G401.6 (cell line): ENCODE measurements around the gene ERN1.

ENCODE experiments used
- FAIRE-seq: peaks from 2 replicates; lab custom pipeline; 2012; peaks lifted over from hg19 to GRCh38; lab: Jason Lieb, UNC

The ERN1 gene

DNA sequence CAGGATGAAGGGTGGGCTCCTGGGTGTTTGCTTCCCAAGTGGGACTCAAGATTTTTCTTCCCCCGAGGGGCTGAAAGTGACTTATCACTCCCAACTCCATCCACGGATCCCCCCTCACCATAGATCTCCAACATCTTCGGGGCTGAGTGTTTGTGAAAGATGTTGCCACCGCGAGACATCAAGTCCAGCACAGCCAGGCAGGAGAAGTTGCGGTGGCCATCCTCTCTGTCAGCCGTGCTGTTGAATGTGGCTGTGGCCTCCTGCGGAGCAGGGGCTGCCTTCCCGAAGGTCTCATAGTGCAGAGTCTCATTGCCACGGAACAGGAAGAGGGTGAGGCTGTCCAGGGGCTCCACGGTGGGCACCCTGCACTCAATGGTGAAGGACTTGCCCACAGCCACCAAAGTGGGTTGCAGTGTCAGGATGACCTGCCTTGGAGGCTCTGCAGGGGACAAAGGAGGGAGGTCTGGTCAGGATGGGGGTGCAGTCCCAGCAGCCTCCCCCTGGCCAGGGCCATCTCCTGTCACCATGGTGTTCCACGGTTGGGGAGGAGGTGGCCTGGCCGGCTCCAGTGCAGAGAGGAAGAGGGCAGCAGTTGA is 126.3 kb downstream of the ERN1 start:
- no peak for FAIRE-seq

DNA sequence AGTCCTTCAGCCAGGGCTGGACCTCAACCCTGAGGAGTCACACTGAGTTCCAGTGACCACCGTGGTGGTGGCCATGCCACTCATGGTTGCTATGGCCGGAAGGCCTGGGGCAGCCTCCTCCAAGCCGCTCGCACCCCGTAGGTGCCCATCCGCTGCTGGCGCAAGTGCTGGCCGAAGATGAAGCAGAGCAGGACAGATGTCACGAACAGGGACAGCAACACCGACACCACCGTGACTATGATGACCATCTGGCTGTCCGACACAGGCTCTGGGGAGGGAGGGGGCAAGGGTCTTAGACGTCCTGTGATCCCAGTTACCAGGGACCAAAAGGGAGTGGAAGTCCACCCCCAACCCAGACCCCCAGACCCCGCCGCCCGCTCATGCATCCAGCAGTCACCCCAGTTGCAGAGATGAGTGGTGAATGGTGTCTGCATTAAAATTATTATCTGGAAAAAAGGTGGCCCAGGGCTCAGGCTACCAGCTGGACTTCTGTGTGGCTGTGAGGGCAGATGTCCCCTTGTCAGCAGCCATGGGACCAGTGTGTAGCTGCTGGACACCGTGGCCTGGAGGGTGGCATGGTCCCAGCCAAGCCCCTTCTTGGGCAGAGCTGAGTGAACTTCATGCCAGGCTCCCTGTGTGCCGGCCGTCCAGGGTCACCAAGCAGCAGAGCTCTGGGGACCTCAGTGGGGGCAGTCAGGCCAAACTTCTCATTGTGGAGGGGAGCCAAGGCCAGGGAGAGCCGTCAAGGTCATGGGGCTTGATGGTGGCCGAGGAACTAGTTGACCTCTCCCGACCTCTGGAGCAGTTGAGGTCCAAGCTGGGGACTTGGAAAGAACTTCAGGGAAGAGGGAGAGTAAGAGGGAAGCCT is 127.1 kb downstream of the ERN1 start:
- no peak for FAIRE-seq

DNA sequence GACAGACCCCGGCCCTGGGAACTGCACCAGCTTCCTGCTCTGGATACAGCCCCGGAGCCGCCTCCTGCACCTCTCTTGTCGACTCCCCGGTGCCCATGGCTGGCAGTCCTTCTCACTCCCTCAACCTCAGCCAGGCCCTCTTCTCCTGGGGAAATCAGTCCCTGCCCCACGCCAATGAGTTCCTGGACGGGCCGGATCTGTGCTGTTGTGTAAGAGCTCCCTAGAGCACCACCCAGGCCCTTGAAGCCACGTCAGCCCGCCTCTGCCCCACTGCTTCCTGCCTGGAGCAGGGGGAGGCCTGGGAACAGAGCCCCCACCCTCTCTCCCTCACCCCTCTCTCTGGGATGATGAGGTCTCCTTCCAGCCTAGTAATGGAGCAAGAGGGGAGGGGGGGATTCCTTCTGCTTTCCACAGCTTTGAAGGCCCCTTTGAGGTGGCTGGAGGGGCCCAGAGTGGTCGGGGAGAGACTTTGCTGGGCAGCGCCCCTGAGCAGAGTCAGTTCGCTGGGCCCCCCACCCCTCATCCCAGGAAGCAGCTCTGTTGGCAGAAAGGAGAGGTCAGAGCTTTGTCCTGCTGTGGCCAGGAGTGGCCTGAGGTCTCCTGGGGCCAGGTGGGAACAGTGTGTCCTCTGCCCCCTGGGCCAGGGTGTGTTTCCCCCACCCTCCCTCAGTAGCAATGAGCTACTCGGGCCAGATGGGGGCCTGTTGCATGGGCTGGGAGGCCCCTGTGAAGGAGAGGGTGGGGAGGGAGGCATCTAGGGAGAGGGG is 128.0 kb downstream of the ERN1 start:
- FAIRE-seq = no peak

- FAIRE-seq = no peak
Observed at GRCh38 chr17:64001091-64001579, 128.8 kb downstream of the ERN1 start.

DNA sequence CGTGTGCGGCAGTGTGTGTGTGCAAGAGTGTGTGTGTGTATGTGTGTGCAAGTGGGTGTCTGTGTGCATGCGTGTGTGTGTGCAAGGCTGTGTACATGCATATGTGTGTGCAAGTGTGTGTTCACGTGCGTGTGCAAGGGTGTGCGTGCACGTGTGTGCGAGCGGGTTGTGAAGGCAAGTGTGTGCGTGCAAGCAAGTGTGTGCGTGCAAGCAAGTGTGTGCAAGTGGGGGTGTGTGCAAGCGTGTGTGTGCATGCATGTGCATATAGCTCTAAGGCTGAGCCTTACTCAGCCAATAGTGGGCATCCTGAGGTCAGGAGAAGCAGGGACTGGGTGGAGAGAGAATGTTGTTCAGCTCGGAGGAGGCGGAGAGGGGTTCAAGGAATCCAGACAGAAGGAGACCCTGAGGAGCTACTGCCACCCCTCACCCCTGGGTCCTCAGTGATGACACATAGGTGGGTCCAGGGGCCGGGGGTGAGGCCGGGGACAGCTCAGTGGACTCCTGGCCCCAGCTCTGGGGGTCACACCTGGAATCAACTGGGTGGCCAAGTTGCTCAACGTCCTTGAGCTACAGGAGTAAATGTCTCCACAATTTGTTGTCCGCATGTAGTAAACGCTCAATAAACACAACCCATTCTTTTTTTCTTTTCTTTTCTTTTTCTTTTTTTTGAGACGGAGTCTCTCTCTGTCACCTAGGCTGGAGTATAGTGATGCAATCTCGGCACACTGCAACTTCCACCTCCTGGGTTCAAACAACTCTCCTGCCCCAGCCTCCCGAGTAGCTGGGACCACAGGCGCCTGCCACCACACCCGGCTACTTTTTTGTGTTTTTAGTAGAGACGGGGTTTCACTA is 130.0 kb downstream of the ERN1 start:
- FAIRE-seq = no peak

- FAIRE-seq = no peak
Observed at GRCh38 chr17:63998721-63999679, 130.9 kb downstream of the ERN1 start.

DNA sequence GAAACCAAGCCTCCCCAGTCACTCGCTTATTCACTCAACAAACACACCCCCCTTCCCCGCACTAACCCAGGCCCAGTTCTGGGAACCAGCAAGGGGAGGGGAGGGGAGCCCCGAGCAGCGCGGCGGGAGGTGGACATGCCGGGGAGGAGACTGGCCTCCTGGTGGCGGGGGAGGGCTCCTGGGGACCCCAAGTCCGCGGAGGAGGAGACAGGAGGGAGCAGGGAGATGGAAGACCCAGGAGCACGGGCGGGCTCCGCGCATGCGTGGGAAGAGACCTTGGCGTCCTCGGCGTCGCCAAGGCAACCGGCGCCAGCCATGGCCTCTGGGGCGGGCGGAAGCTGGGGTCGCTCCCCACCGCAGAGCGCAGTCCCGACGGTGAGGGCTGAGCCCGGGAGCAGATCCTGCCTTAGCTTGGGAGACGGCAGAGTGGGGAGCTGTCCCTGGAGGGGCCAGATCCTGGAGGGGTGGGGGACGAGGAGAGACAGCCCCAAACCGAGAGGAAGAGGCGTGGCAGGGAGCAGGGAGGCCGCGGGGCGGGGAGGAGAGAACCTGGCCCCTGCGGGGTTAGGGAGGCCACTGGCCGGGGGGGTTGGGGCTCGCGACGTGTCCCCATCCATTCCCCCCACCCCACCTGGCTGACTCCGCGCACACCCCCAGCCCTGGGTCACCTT is 131.8 kb downstream of the ERN1 start, which contains the start of gene PRR29:
Gene PRR29, plus strand, starts transcription at position 302 of the 671 bp plus-strand sequence. Its CDS starts 14 bp downstream, at position 316.
- FAIRE-seq = no peak

DNA sequence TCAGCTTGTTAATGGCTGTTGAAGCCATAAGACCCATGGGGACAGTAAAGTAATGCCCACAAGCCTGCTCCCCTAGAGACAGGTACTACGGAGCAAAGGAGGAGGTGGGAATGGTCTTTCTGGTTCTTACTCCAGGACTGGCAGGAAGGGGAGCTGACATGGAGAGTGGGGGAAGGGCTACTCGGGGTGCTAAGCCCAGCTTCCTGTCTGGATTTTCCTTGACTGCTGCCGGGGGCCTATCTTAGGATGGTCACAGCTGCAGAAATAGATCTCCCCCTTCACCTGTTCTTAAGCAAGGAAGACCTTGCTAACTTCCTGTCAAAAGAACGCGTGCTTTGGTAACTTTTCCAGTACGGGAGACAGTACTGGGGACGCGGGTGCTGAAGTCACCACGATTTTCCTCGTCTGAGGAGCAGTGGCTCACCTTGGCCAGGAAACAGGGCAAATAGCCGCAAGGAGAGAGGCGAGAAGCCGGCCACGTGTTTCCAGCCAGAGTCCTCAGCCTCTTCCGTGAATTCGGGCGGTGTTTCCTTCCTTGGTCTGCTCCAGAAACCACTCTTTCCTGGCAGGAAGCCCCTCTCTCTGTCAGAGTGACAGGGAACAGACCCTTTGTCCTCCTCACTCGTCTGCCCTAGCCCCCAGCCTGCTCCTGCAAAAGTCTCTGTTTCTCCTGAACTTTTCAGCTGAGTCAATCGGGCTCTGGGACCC is 132.4 kb downstream of the ERN1 start:
- no peak for FAIRE-seq

DNA sequence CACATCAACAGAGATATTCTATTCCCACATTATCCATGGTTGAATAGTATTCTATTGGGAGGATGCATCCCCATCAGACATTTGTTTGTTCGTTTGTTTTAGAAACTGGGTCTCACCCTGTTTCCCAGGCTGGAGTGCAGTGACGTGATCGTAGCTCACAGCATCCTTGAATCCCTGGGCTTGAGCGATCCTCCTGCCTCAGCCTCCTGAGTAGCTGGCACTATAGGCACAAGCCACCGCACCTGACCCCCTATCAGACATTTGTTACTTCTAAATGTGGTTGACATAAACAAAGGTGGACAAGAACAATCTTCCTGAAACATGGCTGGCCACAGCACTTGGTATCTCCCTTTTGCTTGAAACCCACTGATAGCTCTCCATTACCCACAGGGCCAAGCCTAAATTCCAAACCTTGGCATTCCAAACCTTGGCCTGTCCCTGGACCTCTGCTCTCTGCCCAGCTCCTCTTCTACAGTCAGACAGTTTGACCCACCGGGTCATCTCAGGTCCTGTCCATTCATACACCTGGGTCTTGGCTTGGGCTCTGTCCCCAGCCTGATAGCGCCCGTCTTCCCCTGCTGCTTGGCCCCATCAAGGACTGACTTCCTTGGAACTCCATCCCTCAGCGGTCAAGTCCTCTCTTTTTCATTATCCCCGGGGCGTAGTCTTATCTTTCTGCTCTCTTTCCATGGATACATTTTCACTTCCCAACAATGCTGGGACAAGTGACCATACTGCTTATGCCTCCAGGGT is 133.3 kb downstream of the ERN1 start:
- FAIRE-seq = no peak

GRCh38 chr17:63995626-63996025 is 134.3 kb downstream of the ERN1 start:
- no peak for FAIRE-seq

DNA sequence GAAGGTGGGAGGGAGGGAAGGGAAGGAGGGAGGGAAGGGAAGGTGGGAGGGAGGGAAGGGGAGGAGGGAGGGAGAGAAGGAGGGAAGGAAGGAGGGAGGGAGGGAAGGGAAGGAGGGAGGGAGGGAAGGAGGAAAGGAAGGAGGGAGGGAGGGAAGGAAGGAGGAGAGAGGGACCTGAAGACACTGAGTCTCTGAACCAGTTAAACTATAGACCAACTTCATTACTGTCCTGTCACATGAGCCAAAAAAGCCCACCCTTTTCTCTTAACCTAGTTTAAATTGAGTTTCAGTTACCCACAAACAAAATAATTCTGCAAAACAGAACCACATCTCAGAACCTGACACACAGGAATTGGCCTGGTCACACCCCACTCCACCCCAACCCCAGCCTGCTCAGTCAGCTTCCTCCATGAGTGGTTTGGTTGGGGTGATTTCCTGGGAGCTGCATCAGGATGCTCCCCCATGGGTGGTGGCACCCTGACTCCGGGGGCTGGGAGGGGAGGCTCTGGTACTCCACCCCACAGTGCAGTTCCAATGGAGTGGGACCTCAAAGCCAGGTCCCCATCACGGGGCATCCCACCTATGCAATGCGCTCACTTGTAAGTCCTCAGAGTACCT is 136.5 kb downstream of the ERN1 start:
- no peak for FAIRE-seq

DNA sequence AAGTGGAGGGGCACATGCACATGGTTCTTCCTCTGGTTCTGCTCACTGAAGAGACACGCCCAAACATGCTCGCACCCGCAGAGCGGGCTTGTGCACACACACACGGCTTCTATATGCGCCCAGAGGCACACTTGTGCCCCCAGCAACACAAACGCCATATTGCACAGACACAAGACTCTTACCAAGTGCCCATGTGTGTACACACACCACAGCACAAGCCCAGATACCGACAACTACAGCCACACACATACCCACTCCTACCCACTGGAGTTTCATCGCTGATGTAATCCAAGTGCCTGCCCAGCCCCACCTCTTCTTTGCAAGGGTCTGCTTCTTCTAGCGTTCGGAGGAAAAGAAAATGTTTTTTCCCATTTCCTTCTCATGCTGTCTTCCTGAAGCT is 138.3 kb downstream of the ERN1 start:
- FAIRE-seq = no peak

GRCh38 chr17:63989622-63990345 is 140.2 kb downstream of the ERN1 start:
- no peak for FAIRE-seq
